Keratinocyte (primary cell): ENCODE results near the gene SUPT20HL2.

Source experiments
- CTCF ChIP-seq, 3 experiments: IDR thresholded peaks in 1 of 3; conservative IDR thresholded peaks in 1 of 3; optimal IDR thresholded peaks in 1 of 3; 2 replicates in 2 of 3; 3 replicates in 1 of 3; pipeline versions ENCODE3 to v1.5.1; 2011; ENCODE audit warnings: low read length in 3 of 3, mild to moderate bottlenecking in 3 of 3, moderate library complexity in 2 of 3, control low read depth in 1 of 3, inconsistent platforms in 1 of 3; ENCODE audit not compliant: insufficient read depth in 2 of 3; ENCODE audit errors: extremely low read depth in 1 of 3
- EZH2 ChIP-seq: IDR thresholded peaks from one replicate; pipeline ENCODE4 v1.6.1; 2012; ENCODE audit warnings: inconsistent platforms, mild to moderate bottlenecking, low read length, moderate library complexity

GRCh38 chrX:24317567-24317966, 3.7 kb upstream of the SUPT20HL2 start:
- TF ChIP-seq EZH2 (no peak), CTCF (optimal IDR thresholded peaks at IDR 0.05 in 1 of 3, IDR thresholded peaks at IDR 0.05 in 1 of 3, conservative IDR thresholded peaks at IDR 0.05 in 1 of 3; ENCODE audit: extremely low read depth in 1 of 3, insufficient read depth in 2 of 3, low read length in 3 of 3) (no peak)
